HG03520 (cell line): ENCODE results near the gene PHF21A.
"Not testable (repeated sequence)": the region's sequence is repeated elsewhere in the genome, so short reads cannot be mapped to it uniquely, and the experiment has no call there.

Experiments
- ATAC-seq: cut with Tn5 transposase; IDR thresholded peaks from one replicate; pipeline ENCODE4 v1.9.1; 2021; ENCODE audit warnings: mild to moderate bottlenecking, moderate library complexity; ENCODE audit not compliant: unreplicated experiment

Gene PHF21A

DNA sequence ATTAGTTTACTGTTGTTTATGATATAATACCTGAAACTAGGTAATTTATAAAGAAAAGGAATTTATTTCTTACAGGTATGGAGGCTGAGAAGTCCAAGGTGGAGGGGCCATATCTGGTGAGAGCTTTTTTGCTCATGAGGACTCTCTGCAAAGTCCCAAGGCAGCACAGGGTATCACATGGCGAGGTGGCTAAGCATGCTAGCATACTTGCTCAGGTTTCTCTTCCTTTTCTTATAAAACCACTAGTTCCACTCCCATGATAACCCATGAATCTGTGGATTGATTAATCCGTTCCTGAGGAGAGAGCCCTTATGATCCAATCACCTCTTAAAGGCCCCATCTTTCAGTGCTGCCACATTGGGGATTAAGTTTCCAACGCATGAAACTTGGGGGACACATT is 82.7 kb downstream of the PHF21A start:
- ATAC-seq = no peak

DNA sequence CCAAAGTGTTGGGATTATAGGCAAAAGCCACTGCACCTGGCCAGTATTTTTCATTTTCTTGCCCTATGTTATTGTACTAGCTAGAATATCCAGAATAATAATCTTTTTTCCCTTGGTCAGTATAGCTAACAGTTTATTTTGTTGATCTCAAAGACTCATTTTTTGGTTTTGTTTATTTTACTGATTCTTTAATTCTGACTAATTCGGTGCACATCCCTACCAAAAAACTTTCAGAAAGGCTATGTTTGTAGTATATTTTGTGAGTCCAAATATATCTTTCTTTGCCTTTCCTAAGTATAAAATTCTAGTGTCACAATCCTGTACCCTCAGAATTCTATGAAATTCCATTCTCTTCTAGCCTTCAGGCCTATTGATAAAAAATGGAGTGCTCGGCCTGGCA is 84.3 kb downstream of the PHF21A start:
- ATAC-seq = no peak

DNA sequence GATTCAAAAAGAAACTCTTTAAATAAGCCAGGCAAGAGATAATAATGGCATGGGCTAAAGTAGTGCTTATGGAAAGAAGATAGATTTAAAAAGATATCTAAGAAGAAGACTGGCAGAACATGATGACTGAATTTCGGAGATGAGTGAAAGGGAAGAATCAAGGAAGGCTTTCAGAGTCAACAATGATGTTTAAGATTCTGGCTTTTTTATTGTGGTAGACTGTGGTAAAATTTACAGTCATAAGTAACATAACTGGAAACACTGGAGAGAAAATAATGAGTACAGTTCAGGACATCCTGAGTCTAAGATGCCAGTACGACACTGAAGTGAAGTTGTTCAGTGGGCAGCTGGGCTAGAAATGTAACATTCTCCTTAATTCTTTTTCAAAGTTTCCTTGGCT is 85.2 kb downstream of the PHF21A start:
- ATAC-seq = no peak

DNA sequence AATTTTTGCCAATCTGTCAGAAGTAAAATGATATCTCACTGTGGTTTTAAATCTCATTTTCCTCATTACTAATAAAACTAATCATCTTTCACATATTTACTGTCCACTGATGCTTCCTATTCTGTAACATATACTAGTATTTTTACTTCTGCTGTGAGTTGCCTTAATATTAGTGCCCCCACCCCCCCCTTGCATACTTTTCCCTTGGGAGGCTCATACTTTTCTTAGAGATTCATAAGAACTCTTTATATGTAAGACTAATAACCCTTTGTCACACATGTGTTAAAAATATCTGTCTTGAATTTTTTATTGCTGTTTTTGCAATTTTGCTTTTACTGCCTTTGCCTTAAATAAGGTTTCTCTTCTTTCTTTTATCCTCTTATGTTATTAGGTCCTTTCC is 87.2 kb downstream of the PHF21A start:
- ATAC-seq = no peak

DNA sequence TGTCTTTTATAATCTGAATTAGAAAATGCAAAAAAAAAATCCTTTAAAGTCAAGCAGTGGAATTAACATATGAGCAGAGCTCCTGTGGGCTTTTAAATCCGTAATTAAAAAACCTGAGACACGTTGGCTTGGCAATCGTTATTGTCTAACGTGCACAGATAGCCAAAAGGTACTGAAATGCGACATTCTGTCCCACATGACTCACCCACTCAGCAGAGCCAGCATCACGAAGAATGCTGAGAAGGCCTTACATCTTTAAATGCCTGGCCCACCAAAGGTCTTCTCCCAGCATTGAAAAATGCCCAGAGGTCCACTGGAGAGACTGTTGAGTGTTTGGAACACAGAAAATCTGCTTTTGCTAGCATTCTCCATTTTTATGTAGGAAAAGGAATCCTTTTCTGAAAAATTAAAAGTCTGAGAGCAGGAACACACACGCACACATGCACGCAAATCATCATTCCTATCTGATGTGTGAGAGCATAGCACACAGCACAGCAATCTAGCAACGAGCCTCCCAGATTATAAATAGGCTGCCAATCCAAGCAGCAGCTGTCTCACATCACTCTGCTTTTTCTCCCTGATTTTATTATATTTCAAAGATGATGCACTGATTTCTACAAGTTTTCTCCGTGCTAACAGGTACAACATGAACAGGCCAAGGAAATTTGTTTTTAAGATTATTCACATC is 94.5 kb downstream of the PHF21A start:
- no peak for ATAC-seq

DNA sequence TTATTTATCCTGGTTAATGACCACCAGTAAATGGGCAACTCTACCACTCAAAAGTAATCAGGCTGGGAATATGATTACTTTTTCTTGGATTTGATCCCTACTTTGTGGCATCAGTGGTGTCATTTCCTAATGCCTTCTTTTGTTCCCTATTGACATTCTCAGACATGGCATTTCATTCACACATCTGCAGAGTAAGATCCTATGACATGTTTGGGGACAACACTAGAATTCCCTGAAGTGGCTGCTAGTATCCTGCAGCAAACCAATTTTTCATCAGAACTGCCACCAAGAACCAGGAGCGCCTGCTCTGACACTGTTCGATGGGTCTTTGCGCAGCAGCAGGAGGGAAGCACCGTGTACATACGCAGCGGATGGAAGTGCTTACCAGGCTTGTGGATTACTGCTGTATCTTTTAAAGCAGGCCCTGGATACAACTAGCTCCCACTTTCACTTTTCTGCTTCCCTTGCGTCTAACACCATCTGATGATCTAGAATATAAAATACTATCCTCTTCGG is 101.1 kb downstream of the PHF21A start:
- ATAC-seq = no peak

DNA sequence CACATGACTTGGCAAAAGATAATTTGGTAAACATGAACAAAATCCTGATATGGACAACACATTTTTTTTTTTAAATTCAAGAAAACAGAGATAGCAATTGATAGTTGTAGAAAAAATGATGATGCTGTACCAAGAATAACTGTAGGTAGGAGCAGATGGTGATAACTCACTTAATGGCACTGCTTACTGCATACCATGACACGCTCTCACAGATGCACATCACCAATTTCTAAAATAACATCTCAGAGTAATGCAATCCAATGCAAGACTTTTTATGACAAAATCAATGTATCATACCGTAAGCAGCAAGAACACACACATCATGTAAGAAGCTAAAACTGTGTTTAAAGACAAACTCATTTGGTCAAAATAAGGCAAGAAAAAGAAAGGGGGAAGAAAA is 102.6 kb downstream of the PHF21A start:
- no peak for ATAC-seq

DNA sequence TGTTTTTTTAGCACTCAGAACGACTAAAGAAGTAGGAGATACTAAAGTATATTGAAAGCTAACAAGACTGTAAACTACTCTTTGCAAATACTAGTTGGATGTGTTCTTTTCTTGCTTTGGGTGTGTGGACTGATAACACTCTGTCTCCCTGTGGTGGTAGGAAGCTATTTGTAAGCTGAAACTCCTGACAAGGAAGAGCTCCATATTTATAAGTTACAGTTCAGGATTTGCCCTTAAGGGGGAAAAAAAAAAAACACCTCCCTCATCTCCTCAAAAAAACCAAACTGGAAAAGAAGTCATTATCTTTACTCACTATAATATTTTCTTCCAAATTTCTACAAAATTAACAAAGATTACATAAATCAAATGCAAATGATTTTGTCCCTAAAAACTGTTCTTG is 103.9 kb downstream of the PHF21A start:
- no peak for ATAC-seq

DNA sequence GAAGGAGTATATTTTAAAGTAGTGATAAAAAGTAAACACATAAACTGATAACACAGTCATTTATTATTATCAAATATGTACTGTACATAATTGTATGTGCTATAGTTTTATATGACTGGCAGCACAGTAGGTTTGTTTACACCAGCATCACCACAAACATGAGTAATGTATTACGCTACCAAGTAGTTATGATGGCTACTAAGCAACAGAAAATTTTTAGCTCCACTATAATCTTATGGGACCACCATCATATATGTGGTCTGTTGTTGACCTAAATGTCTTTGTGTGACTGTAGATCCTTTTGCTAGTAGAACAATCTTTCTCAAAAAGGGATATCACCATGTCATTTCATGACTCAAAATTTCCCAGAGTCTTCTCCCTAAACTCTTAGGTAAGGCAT is 105.3 kb downstream of the PHF21A start:
- ATAC-seq = no peak

DNA sequence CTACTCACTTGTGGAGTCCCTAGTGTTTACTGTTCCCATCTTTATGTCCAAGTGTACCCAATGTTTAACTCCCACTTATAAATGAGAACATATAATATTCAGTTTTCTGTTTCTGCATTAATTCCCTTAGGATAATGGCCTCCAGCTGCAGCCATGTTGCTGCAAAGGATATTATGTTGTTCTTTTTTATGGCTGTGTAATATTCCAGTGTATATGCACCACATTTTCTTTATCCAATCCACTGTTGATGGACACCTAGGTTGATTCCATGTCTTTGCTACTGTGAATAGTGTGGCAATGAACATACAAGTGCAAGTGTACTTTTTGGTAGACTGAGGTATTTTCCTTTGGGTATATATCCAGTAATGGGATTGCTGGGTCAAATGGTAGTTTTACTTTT is 107.1 kb downstream of the PHF21A start:
- ATAC-seq = not testable (repeated sequence)

DNA sequence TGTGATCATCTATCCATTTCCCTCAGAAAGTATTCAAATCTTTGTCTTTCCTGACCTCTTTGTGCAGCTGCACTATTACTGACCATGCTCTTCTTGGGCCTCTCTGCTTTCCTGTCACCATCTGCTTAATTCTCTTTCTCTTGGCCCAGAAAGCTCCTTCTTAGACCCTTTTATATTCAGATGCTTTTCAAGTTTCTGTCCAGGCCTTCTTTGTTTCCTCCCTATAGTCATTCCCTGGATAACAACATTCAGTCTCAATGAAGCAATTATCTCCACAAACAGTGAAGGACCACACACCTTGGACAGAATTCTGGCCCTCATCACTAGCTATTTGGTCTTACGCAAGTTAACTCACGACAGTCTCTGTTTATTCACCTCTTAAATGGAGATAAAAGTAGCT is 109.1 kb downstream of the PHF21A start:
- no peak for ATAC-seq

DNA sequence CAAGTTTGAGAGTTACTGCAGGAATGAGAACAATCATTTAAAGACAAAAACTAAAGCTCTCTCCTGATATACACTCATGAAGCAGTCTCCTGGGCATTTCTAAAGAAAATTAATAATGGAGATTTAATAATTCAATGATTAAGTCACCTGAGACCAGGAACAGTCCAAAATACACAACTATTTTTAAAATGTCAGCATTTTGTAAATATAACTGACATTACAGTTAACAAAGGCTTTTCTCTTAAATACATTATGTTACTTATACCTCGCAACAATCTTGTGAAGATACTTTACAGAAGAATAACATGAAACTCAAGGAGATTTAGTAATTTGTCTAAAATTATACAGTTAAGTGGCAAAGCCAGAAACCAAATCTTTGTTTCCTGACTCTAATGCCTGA is 111.2 kb downstream of the PHF21A start:
- ATAC-seq = no peak

DNA sequence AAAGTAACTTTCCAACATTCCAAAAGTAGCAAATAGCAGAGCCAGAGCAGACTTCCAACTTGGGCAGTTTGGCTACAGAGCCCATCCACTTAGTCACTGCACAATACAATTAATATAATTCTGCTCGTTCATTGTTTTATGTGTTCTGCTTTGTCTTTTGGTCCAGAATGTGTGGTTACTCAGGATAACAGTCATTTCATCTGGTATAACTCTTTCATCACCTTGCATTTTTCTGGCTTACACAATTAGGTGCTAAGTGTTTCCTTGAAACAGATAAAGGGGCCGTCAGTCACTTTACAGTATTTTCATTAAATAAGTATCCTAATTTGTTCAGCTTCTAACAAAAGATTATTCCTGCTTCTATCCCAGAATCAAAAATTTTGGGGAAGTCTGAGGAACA is 111.6 kb downstream of the PHF21A start:
- ATAC-seq = no peak

DNA sequence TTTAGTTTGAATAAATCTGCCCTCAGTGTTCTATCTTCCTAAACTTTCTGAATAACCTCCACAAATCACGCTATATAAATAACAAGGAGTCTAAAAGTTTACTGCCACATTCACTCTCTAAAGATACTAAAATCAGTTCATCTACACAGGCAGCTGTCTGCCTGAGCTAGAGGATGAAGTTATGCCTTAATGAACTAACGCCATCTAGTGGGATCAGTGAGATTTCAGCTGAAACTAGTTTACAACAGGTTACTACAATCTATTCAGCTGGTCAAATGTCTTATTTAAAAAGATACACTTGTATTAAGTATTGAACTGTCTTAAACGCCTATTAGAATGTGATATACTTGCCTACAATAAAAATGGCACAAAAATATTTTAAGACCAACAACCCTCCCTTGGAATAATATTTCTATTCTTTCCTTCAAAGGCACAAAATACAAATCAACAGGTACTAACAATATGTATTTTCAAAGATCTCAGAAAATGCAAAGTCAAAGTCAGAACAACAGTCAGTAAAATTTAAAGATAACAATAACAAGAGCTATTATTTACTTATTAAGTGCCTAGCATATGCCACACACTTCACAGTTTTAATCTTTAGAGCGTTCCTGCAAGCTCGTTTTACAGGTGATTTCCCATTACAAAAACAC is 114.7 kb downstream of the PHF21A start:
- ATAC-seq = no peak

DNA sequence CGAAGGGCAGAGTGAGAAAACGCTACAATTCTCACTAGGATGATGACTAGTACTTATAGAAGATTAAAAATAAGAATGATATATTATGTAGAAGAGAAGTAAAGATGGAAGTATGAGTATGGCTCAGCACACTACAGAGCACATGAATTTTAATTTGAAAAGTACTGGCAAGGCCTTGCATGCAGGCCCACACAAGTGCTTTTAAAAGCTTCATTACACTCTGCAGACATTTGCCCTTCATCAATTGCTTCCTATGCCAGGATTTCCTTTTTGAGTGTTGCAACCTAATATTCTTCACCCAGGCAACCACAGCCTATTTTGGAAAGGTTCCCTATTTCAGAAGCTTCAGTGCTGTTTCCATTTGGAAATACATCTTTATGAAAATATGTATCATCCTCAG is 117.7 kb downstream of the PHF21A start:
- no peak for ATAC-seq

DNA sequence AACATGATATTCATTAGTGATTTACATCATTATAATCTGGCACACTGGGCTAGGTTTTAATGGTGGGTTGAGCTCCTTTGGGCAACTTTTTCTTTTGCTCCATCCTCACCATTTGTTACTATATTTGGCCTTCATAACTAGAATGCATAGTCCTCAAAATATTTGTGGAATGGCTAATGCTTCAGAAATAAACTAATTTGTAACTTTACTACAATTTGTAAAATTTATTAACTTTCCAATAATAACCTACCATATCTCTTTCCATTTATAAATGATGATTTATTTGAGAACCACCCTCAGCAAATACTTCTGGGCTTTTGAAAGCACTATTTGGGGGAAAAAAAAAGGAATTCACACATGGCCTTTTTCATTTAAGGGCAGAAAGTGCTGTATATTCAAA is 119.1 kb downstream of the PHF21A start:
- no peak for ATAC-seq

DNA sequence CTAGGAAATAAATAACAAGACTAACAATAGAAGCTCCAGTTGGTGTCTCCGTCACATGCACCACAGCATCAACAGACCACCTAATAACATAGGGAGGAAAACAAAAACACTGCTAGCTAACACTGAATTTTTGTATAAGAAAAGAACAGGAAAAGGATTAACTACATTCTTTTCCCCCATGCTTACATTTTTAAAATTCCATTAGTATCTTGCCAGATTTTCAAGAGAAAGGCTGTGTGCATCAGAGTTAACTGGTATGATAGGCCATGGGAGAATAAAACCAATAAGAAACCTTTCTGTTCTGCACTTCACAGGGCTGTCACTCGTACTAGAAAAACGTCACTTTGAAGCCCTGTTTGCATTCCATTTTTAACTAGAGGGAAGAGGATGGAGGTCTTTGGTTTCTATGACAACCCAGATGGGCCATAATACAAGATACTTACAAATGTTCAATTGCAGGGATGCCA is 119.8 kb downstream of the PHF21A start:
- no peak for ATAC-seq

DNA sequence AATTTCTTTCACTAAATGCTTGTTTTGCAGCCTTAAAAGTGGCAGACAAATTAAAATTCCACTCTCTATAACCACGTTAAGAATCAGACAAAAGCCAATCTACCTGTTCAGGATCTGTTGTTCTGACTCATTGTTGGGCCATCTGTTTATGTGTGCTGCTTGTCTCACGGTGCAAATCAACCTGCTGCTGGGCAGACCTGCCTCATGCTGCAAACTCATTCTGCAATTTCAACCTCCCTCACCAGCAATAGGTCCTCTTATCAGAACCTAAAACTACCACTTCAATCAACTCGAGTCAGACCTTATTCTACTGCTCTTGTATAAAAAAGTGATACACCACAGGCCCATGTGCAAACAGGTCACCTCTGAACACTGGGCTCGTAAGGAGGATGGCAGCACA is 123.7 kb downstream of the PHF21A start:
- ATAC-seq = no peak

DNA sequence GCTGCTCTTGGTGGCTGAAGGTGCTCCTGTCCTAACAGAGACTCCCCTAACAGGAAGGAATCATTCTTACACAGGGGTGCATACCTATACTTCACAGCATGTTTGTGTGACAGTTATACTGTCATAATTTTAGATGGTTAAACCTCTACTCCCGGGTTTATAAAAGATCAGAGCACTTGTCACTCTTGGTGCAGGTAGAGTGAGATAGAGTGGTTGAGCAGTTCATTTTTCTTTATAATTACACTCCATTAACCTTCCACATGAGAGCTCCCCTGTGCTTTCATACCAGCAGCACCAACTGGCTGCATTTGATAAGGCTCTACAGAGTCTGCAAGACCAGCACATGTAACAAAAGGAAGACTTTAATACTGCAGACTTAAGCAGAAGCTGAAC is 125.9 kb downstream of the PHF21A start:
- ATAC-seq = no peak

DNA sequence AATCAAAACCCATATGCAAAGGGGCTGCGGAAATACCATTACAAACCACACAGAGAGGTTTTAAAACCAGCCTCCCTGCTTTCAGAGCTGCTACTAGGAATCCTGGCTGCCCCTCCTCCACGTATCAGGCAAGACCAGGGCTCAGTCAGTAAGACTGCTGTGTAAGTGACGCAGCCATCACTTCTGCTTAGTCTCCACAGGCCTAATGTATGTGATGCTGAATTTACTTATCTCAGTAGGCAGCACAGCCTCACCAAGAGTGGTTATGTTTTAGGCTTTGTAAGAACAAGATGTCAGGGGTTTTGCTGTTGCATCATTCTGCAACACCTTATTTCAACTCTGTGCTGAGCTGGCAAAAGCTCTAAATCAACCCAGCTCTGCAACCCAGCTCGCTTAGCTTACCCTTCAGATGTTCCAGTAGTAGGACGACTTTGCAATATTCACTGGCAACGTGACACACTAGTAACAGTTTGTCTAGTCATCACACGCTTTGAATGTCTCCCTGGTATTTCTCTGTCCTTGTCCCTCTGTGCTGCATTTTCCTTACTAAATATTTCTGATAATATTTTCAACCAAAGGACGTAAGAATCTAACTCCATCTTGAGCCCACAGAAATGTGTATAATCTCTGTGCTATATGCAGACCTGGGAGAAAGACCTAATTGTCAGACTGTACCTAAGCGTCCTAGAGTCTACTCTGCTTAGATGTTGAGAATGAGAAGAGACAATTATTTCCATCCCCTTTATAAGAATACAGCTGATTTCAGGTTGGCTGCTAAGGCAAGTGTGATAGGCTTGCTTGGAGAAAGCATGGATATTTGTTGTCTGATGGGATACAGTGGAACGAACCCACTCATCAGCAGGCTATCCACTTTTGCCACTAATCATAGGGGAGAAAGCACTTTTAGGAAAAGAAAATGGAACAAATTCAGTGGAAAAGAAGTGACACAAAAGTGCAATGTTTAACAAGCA is 126.6 kb downstream of the PHF21A start:
- no peak for ATAC-seq

DNA sequence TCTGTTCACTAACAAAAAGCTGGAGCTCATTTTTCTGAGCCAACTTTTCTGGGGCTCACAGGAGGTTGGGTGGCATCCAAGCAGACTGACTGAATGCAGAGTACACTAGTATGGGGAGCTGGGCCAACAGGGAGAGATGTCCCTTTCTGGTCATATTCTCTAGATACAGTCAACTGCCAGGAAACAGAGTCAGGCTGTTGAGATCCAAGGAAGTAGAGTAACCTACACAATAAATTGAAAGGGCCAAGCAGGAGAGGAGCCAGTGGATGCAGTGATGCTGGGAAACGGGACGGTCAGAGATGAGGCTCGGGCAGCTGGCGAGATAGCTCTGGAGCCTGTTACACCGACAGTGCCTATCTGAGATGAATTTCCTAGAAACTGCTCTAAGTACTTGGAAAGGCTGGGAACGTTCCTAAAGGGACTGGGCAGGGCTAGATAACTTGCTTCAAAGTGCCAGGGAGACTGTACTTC is 127.7 kb downstream of the PHF21A start:
- ATAC-seq = no peak
